NCI-H1048 (cell line): Measurements from ENCODE around the gene LAPTM5.

ENCODE experiments used
- DNase-seq: peaks from one replicate; lab custom pipeline; 2025; lab: John Stamatoyannopoulos, UW

The LAPTM5 gene

DNA sequence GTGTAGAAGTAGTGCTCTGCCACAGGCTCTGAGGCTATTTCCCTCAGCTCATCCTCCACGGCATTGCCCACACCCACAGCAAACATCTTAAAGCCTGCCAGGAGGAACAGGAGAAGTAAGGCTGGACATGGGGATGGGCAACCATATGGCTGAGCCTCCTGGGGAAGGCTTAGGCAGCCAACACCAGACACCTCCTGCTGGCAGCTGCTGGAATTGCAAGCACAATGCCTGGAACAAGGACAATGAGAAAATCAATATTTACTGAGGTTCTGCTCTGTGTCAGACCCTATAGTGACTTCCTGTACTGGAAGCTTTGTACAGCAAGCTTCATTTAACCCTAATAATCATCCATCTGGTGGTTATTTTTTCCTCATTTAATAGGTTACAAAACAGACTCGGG is 42.4 kb downstream of the LAPTM5 start:
- no peak for DNase-seq

DNA sequence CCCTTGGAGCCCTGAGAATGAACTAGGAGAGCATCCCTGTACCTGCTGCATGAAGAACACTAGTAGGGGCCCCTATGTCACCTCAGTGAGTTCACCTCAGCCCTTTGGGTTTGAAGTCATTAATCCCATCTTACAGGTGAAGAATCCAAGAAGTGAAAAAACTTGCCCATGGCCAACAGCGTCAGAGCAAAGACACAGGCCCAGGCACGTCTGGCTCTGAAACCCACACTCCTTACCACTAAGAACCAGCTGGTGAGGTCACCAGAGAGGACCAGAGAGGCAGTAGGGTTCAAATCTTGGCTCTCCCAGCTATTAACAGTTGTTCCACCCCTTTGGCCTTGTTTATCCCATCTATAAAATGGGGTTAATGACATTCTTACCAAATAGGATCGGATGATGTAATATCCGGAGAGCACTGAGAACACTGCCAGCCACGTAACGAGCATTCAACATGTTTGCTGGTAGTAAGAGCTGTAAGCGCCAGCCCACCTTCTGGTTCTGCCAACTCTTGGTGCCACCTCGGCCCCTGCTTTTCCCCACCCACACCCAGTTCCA is 43.0 kb downstream of the LAPTM5 start:
- DNase-seq, result no peak

DNA sequence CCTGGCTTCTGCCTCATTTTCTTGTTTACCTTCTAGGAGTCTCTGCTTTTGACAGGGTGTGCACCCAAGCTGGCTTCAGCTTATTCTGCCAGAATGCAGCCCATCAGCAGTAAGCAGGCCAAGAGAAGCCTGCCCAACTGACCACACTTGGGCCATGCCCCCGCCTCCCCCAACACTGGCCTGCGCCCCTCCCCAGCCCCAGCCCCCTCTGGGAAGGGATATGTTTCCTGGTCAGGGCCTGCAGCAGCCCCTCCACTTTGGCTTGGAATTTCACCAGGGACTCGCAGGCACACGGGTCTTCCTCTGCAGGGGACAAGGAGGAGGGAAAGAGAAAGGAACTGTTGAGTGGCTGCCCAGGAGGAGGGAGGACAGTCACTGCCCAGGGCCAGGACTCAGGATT is 43.5 kb downstream of the LAPTM5 start:
- no peak for DNase-seq

DNA sequence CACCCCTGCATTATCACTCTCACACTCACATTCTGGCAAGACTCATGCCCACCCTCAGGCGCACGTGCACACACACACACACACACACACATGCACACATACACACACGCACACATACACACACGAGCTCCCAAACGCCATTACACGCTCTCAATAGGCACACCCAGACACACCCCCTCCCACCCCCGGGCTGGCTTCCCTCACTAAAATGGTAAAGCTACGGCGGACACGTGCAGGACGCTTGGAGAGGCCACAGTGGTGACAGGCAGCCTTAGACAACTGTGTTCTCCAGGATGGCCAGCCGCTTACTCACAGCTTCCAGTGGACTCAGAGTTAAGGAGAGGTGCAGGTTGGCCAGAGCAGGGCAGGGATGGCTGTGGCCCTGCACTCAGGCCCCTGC is 44.3 kb downstream of the LAPTM5 start:
- no peak for DNase-seq

DNA sequence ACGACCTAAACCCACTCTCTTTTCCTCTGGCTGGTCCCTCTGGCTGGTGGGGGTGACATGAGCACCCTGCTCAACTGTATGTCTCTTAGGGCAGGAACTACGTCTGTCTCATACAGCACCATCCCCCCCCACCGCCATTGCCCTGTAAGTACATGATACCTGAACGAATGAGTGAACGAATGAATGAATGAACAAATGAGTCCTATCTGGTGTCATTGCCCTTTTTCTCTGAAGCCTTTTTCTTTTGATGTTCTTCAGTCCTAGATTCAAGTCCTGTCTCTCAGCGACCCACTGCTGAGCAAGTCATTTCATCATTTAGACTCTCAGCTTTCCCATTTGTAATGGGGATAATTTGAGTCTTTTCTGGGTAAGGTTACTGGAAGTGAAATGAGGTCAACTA is 45.0 kb downstream of the LAPTM5 start:
- DNase-seq, result no peak

DNA sequence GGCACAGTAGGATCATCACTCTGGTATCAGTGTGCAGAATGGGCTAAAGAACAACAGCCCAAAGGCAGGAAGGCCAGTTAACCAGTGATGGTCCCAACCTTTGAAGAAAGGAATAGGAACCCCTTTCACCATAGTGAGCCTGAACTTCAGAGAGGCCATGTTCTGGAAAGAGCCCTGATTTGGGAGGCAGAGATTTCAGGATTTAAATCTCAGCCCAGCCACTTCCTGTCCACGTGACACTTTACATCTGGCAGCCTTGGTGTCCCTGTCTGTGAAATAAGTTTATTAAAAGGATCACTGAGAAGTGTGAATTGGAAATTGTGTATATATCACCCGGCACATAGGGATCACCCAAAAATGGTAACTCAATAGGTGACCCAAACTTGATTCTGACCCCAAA is 47.2 kb downstream of the LAPTM5 start:
- DNase-seq, result no peak

DNA sequence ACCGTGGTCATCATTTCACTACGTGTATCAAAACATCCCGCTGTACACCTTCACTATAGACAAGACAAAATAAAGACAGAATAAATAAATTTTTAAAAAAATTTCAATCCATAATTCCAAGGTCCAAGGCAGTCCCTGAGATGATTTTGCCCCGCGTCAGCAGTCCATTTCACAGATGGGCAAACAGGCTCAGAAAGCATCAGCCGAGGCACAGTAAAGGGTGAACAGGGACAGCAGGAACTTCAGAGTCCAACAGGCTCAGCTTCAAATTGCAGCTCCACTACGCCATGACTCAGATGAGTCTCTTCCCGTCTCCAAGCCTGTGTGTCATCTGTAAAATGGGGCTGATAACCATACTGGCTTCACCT is 49.2 kb downstream of the LAPTM5 start:
- DNase-seq, result no peak

DNA sequence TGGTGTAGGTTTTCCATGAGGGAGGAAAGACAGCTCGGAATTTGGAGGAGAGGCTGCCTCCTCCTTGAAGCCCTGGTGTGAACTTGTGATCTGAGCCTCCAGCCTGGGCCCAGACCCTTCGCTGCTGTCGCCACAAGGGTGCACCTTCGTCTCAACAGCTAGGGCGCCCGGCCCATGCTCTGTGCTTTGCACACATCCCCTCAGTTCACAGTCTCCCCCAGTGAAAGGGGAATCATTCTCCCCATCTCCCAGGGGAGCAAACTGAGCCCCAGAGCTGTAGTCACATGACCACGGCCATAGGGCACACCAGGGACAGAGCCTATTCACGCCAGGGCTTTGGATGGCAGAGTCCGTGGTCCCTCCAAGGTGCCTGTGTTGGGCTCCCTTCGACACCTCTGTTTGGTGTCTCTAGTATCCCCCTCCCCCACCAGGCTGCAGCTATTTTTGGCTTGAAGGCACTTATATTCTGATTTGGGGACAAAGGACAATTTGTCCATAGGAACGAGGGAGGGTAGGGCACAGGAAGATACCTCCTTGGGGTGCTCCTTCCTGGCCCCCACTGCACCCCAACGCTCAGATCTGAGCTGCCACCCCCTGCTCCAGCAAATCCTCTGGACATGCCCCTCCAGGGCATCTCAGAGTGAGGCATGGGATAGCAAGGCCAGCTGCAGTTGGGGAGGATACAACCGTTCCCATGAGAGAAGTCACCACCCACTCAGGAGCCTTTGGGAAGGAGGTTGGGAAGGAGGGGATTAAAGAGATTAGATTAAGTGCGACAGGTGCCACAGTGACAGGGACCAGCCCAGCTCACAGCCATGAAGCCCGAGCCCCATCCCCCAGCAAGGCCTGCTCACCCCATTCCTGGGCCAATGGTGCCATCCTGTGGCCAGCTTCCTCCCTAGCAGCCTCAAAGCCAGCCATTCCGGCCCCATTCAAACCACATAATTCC is 49.9 kb downstream of the LAPTM5 start:
- DNase-seq, result peak; percentile 29

DNA sequence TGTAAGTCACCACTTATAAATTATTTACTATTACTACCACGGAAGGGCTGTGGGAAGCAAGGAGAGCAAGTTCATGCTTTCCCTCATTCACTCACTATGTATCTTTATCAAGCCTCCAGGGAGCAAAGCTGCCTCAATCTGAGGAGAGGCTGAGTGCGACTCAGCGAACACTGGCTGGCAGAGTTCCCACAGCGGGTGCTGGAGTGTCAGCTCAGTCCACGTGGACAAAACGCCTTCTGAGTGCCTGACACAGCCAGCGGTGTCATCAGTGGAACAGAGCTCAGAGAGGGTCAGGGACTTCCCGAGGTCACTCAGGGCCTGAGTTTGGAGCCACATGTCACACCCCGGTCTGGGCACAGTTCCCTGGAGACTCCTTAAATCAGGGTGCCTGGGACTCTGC is 51.0 kb downstream of the LAPTM5 start:
- no peak for DNase-seq

DNA sequence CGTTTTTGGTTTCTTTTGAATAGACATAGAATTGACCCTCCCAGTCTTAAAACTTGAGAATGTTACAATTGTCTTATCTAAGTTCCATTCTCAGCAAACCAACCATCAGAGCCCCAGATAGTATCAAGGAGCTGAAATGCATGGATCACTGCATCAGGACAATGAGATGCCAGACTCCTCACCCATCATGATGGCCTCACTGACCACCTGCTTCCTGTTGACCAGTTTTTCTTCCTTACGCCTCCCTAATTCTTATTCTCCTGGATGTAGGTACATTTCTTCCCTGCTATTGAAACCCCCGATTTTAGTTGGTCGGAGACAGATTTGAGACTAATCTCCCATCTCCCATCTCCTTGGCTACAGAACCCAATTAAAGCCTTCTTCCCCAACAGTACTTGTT is 51.9 kb downstream of the LAPTM5 start:
- DNase-seq, result no peak

DNA sequence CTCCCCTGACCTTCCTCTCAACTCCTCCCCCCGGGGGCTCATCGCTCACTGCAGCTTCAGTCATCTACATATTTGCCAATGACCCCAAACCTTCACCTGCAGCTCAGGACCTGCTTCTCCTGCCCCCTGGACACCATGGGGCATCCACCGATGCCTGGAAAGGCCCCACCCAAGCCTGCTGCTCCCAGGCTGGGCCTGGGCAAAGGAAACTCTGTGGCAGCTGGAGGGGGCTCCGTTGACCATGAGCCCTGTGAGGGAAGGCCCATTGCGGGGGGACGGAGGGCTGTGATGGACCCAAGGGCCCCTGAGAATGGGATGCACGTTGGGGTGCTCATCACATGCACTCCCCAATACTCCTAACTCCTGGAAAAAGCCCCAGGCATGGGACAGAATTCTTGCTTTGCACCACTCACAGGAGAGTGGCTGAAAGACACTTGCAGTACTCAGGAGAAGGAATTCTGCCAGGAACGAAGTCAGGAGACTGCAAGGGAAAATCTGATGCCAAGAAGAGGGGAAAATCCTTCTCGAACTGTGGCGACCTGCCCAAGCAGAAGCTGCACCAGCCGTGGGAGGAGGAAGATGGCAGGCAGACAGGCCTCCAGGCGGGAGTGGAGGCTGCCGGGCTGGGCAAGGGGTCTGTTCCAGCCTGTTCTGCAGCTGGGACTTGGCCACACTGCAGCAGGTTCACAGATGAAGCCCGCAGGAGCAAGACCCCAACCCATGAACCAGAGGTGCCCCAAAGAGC is 52.6 kb downstream of the LAPTM5 start:
- DNase-seq, result no peak

DNA sequence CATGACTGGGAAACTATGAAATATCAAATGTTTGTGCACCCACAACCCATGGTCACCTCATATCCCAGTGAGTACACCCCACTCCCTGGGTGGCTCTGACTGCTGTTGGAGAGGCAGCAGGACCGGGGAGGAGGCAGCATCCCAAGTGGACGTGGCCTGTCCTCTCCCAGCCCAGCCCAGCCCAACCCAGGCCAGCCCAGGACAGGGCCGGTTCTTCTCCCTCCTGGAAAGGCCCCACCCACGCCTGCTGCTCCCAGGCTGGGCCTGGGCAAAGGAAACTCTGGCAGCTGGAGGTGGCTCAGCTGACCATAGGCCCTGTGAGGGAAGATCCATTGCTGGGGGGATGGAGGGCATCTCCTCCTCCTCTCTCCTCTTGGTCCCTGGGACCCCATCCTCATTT is 53.3 kb downstream of the LAPTM5 start:
- no peak for DNase-seq

DNA sequence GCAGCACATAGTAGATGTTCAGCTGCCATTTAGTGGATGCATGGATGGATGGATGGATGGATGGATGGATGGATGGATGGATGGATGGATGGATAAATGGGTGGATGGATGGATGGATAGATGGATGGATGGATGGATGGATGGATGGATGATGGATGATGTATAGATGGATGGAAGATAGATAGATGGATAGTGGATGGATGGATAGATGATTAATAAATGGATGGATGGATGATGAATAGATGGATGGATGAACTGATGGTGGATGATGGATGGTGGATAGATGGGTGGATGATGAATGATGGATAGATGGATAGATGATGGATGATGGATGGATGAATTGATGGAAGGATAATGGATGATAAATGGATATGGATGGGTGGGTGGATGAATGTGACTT is 54.8 kb downstream of the LAPTM5 start:
- DNase-seq, result no peak

DNA sequence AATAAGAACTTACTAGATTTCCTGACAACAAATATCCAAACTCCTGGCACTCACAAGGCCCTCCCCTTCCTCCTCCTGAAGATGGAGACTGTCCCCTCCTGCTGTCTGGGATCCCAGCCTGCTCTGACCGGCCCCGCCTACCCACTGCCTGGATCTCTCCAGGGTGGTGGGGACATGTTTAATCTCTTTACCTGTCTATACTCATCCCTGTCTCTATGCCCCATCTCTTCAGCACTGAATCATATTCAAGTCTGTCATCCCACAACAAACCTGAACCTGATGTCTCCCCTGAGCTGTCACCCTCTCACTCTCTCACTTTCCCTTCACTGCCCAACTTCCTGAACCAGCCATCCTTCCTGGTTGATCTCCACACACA is 56.3 kb downstream of the LAPTM5 start:
- DNase-seq, result no peak

DNA sequence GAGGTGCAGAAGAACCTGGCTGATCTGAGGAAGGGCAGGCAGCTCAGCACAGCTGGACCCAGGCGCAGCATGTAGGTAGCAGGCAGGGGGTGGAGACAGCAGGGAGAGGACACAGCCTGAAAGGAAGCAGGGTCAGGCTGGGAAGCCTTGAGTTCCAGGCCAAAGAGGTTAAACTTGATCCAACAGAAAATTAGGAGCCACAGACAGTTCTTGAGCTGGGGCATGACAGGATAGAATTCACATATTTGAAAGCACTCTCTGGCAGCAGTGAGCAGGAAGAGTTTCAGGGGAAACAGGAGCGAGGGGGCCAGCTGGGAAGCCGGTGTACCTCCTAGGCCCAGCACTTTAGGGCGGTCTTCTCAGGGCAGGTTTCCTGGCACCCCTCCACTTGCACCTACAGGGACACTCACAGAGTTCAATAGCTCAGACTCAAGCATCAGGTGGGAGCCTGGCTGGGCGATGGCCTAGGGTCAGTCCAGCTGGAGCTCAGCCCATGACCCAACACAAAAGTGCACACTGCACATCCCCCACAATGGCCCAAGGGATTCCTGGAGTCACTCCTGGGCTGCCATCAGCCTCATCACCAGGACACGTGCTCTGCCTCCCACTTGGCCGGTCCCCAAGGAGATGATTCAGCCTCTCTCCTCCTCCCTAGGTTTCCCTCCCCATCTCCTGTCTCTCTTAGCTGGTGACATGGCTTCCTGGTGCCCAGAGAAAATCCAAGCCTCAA is 56.9 kb downstream of the LAPTM5 start:
- DNase-seq, result no peak

DNA sequence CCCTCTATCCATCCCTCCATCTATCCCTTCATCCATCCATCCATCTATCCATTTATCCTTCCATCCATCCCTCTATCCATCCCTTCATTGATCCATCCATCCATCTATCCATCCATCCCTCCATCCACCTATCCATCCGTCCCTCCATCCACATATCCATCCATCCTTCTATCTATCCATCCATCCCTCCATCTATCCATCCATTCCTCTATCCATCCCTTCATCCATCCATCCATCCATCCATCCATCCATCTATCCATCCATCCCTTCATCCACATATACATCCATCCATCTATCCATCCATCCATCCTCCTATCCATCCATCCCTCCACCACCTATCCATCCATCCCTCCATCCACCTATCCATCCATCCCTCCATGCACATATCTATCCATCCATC is 57.8 kb downstream of the LAPTM5 start:
- DNase-seq, result no peak

DNA sequence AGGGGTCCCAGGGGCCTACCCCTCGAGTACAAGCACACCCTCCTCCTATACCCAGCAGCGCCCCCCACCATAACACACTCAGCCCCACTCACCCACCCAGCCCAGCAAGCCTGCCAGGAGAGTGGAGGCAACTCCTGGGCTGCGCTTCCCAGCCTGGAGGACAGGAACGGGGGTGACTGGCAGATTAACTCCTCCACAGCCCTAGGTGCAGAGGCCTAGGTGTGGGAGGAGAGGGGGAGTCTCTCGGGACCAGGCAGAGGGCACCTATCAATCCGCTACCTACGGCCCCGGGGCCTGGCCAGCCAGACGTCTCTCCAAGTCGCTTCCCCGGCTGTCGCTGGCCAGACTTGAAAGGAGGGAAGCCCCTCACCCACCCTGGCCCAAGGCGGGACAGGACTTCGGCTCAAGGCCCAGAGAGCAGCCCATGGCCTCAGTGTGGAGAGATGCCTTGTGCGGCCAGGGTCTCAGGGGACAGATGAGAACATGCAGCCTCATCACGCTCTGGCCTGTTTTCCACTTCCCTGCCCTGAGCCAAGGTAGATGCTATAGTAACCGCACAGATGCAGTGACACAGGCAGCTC is 59.1 kb downstream of the LAPTM5 start:
- no peak for DNase-seq

DNA sequence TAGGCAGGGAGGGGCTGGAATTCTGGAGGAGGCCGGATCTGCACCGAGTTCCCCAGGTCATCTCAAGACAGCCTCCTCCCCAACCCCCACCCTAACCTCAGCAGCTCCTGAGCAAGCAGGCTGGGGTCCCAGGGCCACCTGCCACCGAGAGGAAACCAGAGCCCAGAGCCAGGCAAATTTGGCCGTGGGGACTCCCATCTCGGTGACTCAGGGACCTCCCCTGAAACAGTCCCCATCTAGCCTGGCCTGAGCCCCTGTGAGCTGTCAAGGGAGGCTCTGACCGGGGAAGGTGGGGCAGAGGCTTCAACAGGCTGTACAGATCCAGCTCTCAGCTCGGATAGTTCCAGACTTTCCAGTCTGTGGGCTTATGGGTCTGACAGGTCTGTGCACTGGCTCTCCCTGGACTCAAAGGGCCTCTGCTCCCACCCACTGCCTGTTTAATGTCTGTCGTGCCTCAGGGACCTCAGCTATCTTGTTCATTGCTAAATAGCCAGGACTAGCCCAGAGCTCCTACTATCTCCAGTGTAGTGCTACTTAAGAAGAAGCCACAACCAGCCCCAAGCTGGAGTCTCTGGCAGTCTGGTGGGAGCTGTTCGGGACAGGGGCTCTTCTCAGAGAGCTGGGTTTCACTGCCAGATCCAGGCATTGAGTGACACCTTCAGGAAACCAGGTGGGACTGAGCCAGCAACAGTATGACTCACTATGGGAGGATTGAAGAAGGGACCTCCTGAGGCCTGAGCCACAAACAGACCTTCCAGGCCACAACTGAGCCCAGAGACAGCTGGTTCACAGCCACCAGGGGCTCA is 59.8 kb downstream of the LAPTM5 start:
- no peak for DNase-seq

DNA sequence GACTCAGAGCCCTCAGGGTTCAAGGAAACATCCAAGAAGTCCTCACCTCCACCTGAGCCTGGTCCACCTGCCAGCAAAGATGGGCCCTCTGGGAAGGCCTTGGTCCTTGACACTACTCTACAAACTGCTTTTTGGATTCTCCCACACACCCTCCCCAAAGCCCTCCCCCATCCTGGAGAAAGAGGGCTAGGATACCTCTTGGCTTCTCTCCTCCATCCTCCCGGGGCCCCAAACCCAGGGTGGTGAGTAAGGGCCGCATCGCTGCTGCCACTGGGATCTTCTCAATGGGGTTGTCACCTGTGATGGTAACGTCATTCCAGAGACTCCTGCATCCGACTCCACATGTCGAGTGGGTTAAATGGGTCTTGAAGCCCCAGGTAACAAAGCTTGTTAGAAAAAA is 60.7 kb downstream of the LAPTM5 start:
- no peak for DNase-seq

DNA sequence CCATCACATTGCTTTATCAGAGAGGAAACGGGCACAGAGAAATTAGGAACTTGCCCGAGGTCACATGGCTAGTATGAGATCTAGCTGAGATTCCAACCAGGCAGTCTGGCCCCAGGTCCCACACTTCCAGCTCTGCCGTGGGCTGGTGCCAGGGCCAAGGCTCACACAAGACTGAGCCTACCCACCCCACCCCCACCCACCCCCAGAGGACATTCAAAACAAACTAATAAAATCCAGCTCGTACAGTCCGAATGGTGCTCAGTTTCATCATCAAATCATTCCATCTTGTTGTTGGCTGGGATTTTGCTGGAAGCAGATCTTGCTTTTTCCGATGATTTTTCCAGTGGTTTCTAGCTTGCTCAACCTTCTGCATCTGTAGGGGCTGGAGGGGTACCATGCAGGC is 62.1 kb downstream of the LAPTM5 start:
- no peak for DNase-seq
